Hematopoietic multipotent progenitor cell treated with erythropoietin and hydrocortisone succinate and interleukin-3 and kit ligand, for 17 days (in vitro differentiated cells): ENCODE measurements around the gene FITM1.

Experiments
- DNase-seq: peaks from one replicate; pipeline ENCODE4 v3.0.0-alpha.2; 2015; ENCODE audit warnings: low spot score

FITM1 gene

DNA sequence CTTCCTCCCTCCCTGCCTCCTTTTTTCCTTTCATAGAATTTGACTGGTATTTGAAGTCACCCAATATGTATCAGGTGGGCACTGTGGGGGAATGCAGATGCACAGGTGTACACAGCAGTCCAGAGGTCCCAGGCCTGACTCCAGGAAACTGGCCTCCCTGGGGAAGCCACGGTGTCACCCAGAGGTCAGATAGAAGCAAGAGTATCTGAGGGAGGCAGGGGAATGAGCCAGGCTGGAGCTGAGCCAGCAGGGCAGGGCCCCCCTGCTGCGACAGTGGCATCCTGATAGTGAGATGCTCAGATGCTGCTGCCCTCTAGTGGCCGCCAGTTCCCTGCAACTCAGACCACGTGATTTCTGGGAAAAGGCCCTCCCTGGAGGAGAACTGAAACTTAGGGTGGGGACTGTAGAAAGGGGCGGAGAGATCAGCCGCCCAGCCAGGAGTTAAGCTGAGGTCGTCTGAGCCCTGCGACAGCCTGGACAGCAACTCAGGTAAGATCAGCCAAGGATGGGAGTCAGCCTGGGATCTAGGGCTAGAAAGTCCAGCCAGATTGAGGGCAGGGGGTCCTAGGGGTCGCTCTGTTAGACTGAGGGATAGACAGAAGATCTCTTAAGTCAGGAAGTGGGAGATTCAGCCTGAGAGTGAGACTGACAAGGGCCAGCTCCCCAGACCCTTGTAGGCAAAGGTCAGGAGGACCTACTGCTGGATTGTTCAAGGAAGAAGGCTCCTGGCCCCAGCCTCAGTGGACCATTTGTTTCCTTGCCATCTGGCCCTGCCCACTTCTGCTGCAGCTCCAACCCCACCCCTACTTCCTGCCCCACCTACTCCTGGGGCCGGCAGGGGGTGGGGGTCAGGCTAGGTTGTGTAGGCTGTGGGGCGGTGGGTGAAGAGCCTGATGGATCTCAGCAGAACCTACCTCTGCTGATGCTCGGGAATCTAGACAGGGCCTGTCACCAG lies 30.7 kb downstream of the FITM1 start, which contains the start of gene IRF9:
TSS of gene IRF9 (plus strand) at position 416 of the 955 bp plus-strand sequence. CDS start 880 bp downstream, outside the sequence.
- peak; percentile 100 for DNase-seq

DNA sequence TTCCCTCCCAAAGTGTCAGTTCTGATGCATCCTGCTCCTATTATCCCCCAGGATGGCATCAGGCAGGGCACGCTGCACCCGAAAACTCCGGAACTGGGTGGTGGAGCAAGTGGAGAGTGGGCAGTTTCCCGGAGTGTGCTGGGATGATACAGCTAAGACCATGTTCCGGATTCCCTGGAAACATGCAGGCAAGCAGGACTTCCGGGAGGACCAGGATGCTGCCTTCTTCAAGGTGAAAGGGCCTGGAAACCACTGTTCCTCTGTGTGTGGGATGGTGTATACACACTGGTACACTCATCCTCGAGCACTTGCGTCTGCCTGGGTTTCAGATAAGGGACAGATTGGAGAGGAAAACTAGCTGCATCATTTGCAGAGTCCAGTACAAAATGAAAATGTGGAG lies 31.6 kb downstream of the FITM1 start:
- peak; percentile 54 for DNase-seq

DNA sequence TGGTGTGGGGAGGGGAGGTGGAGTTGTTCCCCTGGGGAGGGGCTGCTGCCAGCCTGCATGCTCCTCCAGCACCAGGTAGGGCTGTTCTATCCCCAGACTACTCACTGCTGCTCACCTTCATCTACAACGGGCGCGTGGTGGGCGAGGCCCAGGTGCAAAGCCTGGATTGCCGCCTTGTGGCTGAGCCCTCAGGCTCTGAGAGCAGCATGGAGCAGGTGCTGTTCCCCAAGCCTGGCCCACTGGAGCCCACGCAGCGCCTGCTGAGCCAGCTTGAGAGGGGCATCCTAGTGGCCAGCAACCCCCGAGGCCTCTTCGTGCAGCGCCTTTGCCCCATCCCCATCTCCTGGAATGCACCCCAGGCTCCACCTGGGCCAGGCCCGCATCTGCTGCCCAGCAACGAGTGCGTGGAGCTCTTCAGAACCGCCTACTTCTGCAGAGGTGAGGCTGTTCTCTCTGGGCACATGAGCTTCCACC lies 34.1 kb downstream of the FITM1 start:
- DNase-seq: no peak

DNA sequence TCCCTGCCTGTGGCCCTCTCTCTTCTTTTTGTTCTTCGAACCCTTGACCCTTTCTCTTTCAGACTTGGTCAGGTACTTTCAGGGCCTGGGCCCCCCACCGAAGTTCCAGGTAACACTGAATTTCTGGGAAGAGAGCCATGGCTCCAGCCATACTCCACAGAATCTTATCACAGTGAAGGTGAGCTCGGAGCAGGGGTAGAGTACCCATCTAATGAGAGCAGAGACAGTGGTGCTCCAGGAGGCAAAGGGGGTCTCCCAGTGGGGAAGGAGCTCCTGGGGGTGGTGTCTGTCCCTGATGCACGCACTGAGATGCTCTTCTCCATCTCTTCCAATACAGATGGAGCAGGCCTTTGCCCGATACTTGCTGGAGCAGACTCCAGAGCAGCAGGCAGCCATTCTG lies 35.3 kb downstream of the FITM1 start:
- no peak for DNase-seq

DNA sequence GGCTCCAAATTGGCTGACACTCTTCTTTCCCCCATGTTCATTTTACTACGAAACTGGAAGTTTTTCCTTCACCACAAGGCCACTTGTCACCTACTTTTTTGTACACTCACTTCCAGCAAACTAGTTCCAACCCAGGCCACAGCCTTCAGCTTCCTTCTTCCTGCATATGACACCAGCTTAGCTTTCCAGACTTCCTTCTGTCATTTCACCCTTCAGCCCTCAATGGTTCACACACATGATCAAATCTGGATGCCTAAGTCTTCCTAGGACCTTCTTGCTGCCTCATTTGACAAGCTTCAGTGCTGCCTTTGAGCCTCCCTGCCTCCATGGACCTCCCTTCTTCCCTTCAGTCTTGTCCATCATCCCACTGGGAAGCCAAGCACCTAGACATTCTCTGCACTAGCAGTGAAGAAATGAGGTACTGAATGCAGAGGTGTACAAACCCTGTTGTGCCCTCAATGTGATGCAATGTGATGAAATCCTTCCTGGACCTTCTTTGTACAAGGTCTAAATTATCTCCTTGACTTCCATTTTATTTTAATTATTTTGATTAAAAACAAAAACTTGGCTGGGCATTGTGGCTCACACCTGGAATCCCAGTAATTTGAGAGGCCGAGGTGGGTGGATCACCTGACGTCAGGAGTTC lies 37.1 kb downstream of the FITM1 start:
- DNase-seq: peak; percentile 22

DNA sequence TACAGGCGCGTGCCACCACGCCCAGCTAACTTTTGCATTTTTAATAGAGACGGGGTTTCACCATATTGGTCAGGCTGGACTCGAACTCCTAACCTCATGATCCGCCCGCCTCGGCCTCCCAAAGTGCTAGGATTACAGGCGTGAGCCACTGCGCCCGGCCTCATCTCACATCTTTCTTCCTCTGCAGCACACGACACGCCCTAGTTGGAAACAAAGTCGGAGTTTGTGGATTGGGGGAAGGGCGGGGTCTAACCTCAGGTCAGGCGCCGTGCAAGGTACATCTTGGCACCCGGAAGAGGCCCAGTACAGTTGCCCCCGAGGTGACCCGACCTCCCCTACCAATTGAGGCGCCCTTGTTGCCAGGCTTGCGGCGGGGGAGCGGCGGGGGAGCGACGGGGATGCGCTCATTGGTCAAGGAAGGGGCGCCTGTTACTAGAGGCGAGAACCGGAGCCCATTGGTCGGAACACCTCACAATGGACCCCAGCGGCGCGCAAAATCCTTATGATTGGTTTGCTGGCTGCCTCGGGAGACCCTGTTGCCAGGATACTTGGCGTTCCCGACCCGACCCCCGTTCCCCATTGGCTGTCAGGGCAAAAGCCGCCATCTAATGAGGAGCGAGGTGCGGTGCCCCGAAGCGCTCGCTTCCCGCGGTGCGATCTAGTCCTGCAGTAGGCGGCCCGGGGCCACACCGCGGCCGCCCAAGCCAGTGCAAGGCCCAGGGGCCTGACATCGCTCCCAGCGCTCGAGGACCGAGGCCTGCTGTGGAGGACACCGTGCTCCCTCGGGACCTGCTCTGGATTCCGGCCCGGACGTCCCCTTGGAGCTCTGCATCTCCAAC lies 41.2 kb downstream of the FITM1 start, which contains the start of gene REC8:
TSS of gene REC8 (plus strand) at position 659 of the 839 bp plus-strand sequence. CDS start 473 bp downstream, outside the sequence.
- peak; percentile 25 for DNase-seq

DNA sequence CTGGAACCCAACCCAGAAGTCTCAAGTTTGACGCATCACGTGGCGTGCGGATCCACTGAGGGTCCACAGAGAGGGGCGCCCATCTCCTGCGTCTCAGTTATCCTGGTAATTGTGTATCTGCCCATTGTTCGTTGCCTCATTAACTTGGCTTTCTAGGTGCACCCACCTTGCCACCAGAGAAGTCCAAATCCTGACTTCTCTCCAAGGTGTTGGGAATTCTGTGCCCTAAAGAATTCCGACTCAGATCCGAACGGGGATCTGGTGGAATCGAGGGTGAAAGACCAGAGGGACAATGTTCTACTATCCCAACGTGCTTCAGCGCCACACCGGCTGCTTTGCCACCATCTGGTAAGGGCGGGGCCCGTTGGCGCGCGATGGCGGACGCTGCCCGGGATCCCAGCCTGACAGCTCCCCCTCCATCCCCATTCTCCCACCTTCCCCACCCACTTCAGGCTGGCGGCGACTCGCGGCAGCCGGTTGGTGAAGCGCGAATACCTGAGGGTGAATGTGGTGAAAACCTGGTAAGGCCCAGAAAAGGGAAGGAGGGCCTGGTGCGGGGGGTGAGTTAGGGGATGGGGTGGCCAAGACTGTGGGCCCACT lies 41.9 kb downstream of the FITM1 start:
- DNase-seq: no peak

DNA sequence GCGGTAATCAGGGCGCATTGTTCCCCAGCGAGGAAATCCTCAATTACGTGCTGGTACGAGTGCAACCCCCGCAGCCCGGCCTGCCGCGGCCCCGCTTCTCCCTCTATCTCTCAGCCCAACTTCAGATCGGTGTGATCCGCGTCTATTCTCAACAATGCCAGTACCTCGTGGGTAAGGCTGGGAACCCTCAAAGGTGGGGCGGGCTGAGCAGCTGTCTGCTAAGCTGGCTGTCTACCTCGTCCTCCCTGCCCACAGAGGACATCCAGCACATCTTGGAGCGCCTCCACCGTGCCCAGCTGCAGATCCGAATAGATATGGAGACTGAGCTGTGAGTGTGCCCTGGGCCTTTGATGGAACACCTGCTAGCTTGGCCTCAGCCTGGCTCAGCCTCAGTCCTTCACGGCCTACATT lies 42.4 kb downstream of the FITM1 start:
- no peak for DNase-seq

DNA sequence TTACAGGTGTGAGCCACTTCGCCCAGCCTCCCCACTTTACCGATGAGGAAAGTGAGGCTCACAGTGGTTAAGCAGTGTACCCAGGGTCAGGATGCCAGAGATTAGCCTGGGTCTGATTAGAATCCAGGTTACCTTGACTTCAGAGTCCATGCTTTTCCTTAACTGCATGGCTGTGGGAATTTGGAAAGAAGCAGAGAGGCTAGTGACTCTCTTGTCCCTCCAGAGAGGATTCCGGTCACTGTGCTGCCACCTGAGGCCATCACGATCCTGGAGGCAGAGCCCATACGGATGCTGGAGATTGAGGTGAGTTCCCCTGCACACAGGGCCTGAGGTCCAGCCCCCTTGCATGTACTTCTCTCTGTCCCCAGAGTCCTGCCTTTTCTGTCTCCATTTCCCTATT lies 46.1 kb downstream of the FITM1 start:
- DNase-seq: no peak

DNA sequence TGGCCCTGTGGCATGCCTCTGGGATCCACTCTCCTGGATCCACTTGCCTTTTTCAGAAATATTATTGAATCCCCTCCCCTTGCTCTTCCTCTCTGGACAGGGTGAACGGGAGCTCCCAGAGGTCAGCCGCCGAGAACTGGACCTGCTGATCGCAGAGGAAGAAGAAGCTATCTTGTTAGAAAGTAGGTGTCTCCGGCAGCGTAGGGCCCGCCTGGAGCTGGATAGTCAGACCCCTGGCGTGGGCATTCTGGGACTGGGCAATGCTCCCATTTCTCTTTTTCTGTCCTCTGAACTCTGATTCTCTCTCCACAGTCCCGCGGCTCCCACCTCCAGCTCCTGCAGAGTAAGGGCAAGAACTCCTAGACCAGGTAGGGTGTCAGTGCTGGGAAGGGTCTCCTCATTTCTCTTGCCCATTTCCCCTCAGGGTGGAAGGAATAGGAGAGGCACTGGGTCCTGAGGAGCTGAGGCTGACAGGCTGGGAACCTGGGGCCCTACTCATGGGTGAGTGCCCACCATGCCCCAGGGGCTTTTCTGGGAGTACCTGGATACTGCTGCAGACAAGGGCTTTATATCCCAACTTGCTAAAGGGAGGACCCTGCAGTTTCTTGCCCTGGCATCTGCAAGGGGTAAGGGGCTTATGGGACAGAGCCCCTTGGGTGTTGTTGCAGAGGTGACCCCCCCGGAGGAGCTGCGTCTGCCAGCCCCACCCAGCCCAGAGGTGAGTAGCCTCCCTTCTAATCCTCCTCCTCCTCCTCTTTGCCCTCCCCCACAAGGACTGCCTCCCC lies 46.8 kb downstream of the FITM1 start:
- no peak for DNase-seq

DNA sequence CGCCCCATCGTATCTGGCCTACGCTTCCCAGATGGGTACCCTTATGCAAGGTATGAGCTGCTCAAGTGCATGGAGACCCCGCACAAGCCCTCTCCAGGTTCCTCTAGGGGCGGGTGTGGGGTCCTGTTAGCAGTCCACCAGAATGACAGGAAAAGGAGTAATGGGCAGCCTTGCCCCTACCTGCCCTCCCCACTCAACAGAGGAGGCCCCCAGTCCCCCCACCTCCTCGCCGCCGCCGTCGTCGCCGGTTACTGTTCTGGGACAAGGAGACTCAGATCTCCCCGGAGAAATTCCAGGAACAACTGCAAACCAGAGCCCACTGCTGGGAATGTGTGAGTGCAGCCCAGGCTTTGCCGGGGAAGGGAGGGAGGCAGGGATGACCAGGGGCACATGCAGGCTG lies 47.4 kb downstream of the FITM1 start:
- no peak for DNase-seq

DNA sequence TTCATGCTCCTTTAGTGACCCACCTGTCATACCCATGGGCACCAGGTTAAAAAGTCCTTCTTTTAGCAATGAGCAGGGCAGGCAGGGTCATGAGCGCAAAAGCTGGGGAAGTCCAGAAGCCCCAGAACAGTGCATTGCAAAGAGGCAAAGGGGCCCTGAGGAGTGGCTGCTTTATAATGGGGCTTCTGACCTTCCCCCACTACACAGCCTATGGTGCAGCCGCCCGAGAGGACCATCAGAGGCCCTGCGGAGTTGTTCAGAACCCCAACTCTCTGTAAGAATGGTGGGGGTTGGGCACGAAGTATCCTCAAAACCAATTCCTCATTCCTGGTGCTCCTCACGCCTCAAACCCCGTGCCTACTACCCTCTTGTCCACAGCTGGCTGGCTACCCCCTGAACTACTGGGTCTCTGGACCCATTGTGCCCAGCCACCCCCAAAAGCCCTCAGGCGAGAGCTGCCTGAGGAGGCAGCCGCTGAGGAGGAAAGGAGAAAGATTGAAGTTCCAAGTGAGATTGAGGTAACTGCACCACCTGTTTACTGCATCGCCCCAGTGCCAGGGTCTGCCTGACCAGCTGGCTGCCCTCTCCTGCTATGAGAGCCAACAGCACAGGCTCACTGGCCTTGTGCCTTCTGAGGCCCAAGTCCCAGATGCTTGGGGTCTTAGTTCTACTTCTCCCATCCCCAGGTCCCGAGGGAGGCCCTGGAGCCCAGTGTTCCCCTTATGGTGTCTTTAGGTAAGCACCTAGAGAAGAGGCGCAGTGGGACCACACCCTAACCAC lies 48.1 kb downstream of the FITM1 start:
- no peak for DNase-seq

DNA sequence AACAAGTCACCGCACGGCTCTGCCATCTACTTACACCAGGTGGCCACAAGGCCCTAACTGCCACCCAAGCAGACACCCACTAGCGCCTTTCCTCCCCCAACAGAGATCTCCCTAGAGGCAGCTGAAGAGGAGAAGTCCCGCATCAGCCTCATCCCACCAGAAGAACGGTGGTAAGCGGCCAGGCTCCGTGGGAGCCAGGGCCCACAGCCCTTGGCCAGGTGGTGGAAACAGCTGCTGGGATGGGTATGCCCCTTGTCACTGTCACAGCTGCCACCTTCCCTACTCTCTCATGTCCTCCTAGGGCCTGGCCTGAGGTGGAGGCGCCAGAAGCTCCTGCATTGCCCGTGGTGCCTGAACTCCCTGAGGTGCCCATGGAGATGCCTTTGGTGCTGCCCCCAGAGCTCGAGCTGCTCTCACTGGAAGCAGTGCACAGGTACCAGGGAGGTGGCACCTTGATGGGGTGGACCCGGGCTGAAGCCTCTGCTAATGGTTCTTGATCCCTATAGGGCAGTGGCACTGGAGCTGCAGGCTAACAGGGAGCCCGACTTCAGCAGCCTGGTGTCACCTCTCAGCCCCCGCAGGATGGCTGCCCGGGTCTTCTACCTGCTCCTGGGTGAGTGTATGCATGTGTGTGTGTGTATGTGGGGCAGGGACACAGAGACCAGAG lies 49.0 kb downstream of the FITM1 start:
- no peak for DNase-seq

DNA sequence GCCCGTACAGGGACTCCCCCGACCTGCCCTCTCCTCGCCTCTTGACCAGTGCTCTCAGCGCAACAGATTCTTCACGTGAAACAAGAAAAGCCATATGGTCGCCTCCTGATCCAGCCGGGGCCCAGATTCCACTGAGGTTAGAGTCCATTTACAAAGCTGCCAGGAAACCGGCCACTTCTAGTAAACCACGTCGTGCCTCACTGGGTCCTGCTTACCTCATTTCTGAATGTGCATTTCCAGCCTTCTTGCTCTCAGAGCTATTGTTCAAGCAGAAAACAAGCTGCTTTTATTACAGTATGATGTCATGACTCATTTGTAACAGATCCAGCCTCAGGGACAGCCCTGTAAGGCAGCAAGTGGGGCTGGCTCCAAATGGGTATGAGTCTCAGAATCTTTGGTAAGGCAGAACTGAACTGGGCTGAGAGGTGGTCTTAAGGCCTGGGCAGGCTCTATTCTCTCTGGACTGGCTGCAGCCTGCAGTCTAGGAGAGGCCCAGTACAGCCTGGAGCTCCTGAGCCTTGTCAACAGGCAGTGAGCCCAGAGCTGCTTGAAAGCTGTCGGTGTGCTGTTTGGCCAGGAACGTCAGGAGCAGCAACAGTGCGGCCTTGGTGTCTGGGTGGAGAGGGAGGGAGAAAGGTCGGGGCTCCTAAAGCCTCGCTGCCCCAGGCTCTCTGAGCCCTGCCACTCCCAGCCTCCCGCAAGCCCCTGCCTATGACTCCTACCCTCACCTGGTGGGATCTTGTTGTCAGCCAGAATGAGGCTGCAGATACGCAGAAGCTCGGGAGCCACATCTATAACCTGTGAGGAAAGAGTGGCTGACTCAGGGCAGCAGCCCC lies 49.7 kb downstream of the FITM1 start:
- DNase-seq: no peak

DNA sequence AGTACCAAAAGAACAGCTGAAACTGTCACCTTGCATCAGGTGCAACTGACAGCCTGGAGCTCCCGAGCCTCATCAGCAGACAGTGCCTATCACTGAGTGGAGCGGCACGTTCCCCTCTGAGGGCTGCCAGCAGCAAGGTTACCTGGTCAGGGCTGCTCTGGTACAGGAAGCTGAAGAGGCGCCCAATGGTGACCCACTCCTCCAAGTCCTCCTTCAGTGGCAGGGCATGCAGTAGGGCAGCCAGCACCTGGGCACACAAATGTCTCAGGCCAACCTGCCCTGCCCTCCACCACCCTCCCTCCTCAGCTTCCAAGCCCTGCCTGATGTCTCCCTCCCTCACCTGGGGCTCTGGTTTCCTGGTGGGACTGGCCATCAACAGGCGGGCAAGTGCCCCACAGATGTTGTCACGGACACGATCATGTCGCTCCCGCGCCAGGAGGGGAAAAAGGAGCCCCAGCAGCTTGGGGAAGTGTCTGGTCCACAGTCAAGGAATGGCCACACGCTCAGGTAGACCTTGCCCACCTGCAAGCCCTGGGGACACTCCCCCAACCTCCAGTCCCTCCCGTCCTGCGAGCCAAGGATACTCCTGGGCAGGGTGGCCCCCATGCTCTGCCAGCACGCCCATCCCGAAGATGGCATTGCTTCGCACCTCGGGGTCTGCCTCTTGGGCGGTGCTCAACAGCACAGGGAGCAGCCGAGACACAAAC lies 51.1 kb downstream of the FITM1 start:
- no peak for DNase-seq
